ACC112 (cell line): ENCODE data around the gene NT5C2.
"Not testable (repeated sequence)": the region's sequence is repeated elsewhere in the genome, so short reads cannot be mapped to it uniquely, and the experiment has no call there.

Experiments
- H2AFZ ChIP-seq: fragments of 200-600 bp; sonication (generic); one replicate; pipeline ENCODE4 v1.6.0; 2017; ENCODE audit warnings: antibody characterized with exemption, low read length; ENCODE audit not compliant: unreplicated experiment
- H3K27ac ChIP-seq: fragments of 200-600 bp; sonication (generic); 2 replicates; pipeline ENCODE4 v1.5.1; 2014; ENCODE audit warnings: low read depth, mild to moderate bottlenecking, antibody characterized with exemption, low read length, moderate library complexity
- H3K27me3 ChIP-seq: fragments of 200-600 bp; sonication (generic); 2 replicates; pipeline ENCODE4 v1.6.1; 2014; ENCODE audit warnings: mild to moderate bottlenecking, antibody characterized with exemption, low read length, moderate library complexity, mixed read lengths; ENCODE audit not compliant: insufficient read depth
- H3K36me3 ChIP-seq: fragments of 200-600 bp; sonication (generic); 2 replicates; pipeline ENCODE4 v1.6.1; 2016; ENCODE audit warnings: mild to moderate bottlenecking, antibody characterized with exemption, low read length, moderate library complexity, mixed read lengths; ENCODE audit not compliant: insufficient read depth
- H3K4me1 ChIP-seq: fragments of 200-600 bp; sonication (generic); one replicate; pipeline ENCODE4 v1.6.1; 2016; ENCODE audit warnings: low read length, mixed read lengths; ENCODE audit not compliant: insufficient read depth, unreplicated experiment, control insufficient read depth
- H3K4me3 ChIP-seq: fragments of 200-600 bp; sonication (generic); 2 replicates; pipeline ENCODE4 v1.5.1; 2014; ENCODE audit warnings: mild to moderate bottlenecking, low read depth, low read length
- H3K79me2 ChIP-seq: fragments of 200-600 bp; sonication (generic); one replicate; pipeline ENCODE4 v1.6.0; 2016; ENCODE audit warnings: low read length; ENCODE audit not compliant: control insufficient read depth, unreplicated experiment, insufficient read depth

NT5C2 gene

GRCh38 chr10:103163766-103164403, 29.2 kb downstream of the NT5C2 start:
- H3K27ac ChIP-seq, H3K4me1 ChIP-seq, H3K27me3 ChIP-seq, H2AFZ ChIP-seq, H3K4me3 ChIP-seq, H3K79me2 ChIP-seq: not testable (repeated sequence)
- peaks cover 12% of the 10 kb centered on the region; the same call in 1 of the 2 replicates for H3K36me3 ChIP-seq

GRCh38 chr10:103157246-103157645, 35.8 kb downstream of the NT5C2 start:
- H2AFZ ChIP-seq, result no peak overlapping the region
- peaks cover 11% of the 10 kb centered on the region for H3K36me3 ChIP-seq
- no peak overlapping the region for H3K4me3 ChIP-seq
- peaks cover 24% of the 10 kb centered on the region for H3K4me1 ChIP-seq
- no peak overlapping the region for H3K27ac ChIP-seq
- H3K79me2 ChIP-seq, result peaks cover 13% of the 10 kb centered on the region
- H3K27me3 ChIP-seq, result no peaks in the 10 kb centered on the region

GRCh38 chr10:103155471-103156085, 37.5 kb downstream of the NT5C2 start:
- Histone ChIP-seq H3K79me2 (peaks cover 19% of the 10 kb centered on the region), H3K4me1 (peaks cover 24% of the 10 kb centered on the region)

GRCh38 chr10:103154521-103155299, 38.4 kb downstream of the NT5C2 start:
- Histone ChIP-seq H3K4me1 (peaks cover 24% of the 10 kb centered on the region), H3K36me3 (peaks cover 7% of the 10 kb centered on the region), H3K27me3 (no peaks in the 10 kb centered on the region), H3K4me3 (peak overlapping the region; percentile 13), H2AFZ (no peak overlapping the region), H3K79me2 (peaks cover 25% of the 10 kb centered on the region), H3K27ac (peak overlapping the region; percentile 81)

More at GRCh38 chr10:103155471-103156085, 37.5 kb downstream of the NT5C2 start:
- Histone ChIP-seq H3K36me3 (peaks cover 6% of the 10 kb centered on the region), H2AFZ (no peak overlapping the region), H3K27me3 (no peaks in the 10 kb centered on the region), H3K27ac (peak overlapping the region; percentile 81; the same call in 1 of the 2 replicates), H3K4me3 (no peak overlapping the region)

- Histone ChIP-seq H3K4me1 (peaks cover 24% of the 10 kb centered on the region), H3K27me3 (no peaks in the 10 kb centered on the region), H3K4me3 (peak overlapping the region; percentile 72), H3K79me2 (peaks cover 25% of the 10 kb centered on the region), H3K27ac (peak overlapping the region; percentile 81), H2AFZ (peak overlapping the region; percentile 55), H3K36me3 (peaks cover 7% of the 10 kb centered on the region)
Observed at GRCh38 chr10:103153302-103154197, 39.5 kb downstream of the NT5C2 start.

GRCh38 chr10:103149991-103150622, 43.0 kb downstream of the NT5C2 start:
- Histone ChIP-seq H2AFZ (no peak overlapping the region), H3K27ac (no peak overlapping the region), H3K4me1 (peaks cover 35% of the 10 kb centered on the region)

GRCh38 chr10:103147645-103148044, 45.4 kb downstream of the NT5C2 start:
- peaks cover 3% of the 10 kb centered on the region; the same call in 1 of the 2 replicates for H3K36me3 ChIP-seq
- peaks cover 23% of the 10 kb centered on the region for H3K79me2 ChIP-seq
- H2AFZ ChIP-seq, result no peak overlapping the region
- no peak overlapping the region for H3K27ac ChIP-seq
- peaks cover 21% of the 10 kb centered on the region for H3K4me1 ChIP-seq
- H3K27me3 ChIP-seq, result no peaks in the 10 kb centered on the region
- no peak overlapping the region for H3K4me3 ChIP-seq

More at GRCh38 chr10:103149991-103150622, 43.0 kb downstream of the NT5C2 start:
- Histone ChIP-seq H3K4me3 (no peak overlapping the region), H3K36me3 (peaks cover 3% of the 10 kb centered on the region; the same call in 1 of the 2 replicates), H3K27me3 (no peaks in the 10 kb centered on the region), H3K79me2 (peaks cover 22% of the 10 kb centered on the region)

- no peaks in the 10 kb centered on the region for H3K27me3 ChIP-seq
- H3K79me2 ChIP-seq, result peaks cover 17% of the 10 kb centered on the region
- H3K27ac ChIP-seq, result peak overlapping the region; percentile 50
- H3K4me3 ChIP-seq, result no peak overlapping the region
- peaks cover 21% of the 10 kb centered on the region for H3K4me1 ChIP-seq
- peaks cover 3% of the 10 kb centered on the region; the same call in 1 of the 2 replicates for H3K36me3 ChIP-seq
- no peak overlapping the region for H2AFZ ChIP-seq
Observed at GRCh38 chr10:103145860-103146466, 47.1 kb downstream of the NT5C2 start.

GRCh38 chr10:103145046-103145445, 48.0 kb downstream of the NT5C2 start:
- Histone ChIP-seq H3K27ac (no peak overlapping the region), H3K4me3 (no peak overlapping the region), H3K4me1 (peaks cover 21% of the 10 kb centered on the region), H3K79me2 (peaks cover 14% of the 10 kb centered on the region), H3K36me3 (peaks cover 4% of the 10 kb centered on the region; the same call in 1 of the 2 replicates), H2AFZ (no peak overlapping the region), H3K27me3 (no peaks in the 10 kb centered on the region)
